Endodermal cell (in vitro differentiated cells): ENCODE data around the gene CCDC146. TPM values are rescaled to one million over a fixed set of nuclear protein-coding genes. Genes with fewer than 3 reads are reported as not detected.

ENCODE experiments used
- DNase-seq: peaks from one replicate; pipeline ENCODE4 v3.0.0-alpha.2; 2017
- H3K27ac ChIP-seq: 2 replicates; pipeline ENCODE4 v1.5.1; 2013; ENCODE audit warnings: mild to moderate bottlenecking, low read depth, low read length, moderate library complexity
- H3K27me3 ChIP-seq: 2 replicates; pipeline ENCODE4 v1.6.1; 2013; ENCODE audit warnings: mild to moderate bottlenecking, low read length, moderate library complexity; ENCODE audit not compliant: insufficient read depth, control insufficient read depth, poor library complexity, severe bottlenecking
- H3K36me3 ChIP-seq: 2 replicates; pipeline ENCODE4 v1.7.0; 2013; ENCODE audit warnings: mild to moderate bottlenecking, low read length, moderate library complexity; ENCODE audit not compliant: control insufficient read depth, insufficient read depth
- H3K4me1 ChIP-seq: one replicate; pipeline ENCODE4 v1.7.0; 2013; ENCODE audit warnings: low read length; ENCODE audit not compliant: control insufficient read depth, insufficient read depth
- H3K4me3 ChIP-seq: 2 replicates; pipeline ENCODE4 v1.5.1; 2013; ENCODE audit warnings: mild to moderate bottlenecking, low read length, moderate library complexity
- H3K9ac ChIP-seq: 2 replicates; pipeline ENCODE4 v1.6.1; 2013; ENCODE audit warnings: mild to moderate bottlenecking, low read length, moderate library complexity; ENCODE audit not compliant: poor library complexity, severe bottlenecking; ENCODE audit errors: extremely low read depth
- H3K9me3 ChIP-seq: 2 replicates; pipeline ENCODE4 v1.6.1; 2013; ENCODE audit warnings: mild to moderate bottlenecking, low read length, moderate library complexity; ENCODE audit not compliant: control insufficient read depth
- H3K27ac Mint-ChIP-seq: 2 replicates; pipeline ENCODE4 v1.8.0; 2020; ENCODE audit warnings: mixed read lengths
- H3K27me3 Mint-ChIP-seq: 2 replicates; pipeline ENCODE4 v1.8.0; 2021; ENCODE audit warnings: mild to moderate bottlenecking, mixed read lengths; ENCODE audit not compliant: insufficient read depth
- H3K36me3 Mint-ChIP-seq: 2 replicates; pipeline ENCODE4 v1.8.0; 2020; ENCODE audit warnings: low read depth, mixed read lengths
- H3K4me1 Mint-ChIP-seq: 2 replicates; pipeline ENCODE4 v1.8.0; 2020; ENCODE audit warnings: mixed read lengths
- H3K4me3 Mint-ChIP-seq: 2 replicates; pipeline ENCODE4 v1.8.0; 2020; ENCODE audit warnings: mild to moderate bottlenecking, moderate library complexity, mixed read lengths
- H3K9me3 Mint-ChIP-seq: 2 replicates; pipeline ENCODE4 v1.8.0; 2020; ENCODE audit warnings: mild to moderate bottlenecking, mixed read lengths
- WGBS, 2 experiments: methylation state at CpG; one replicate each; pipeline versions ENCODE4 v1.1.5 to v1.1.7; 2013; ENCODE audit warnings: missing lambda C conversion rate in 2 of 2, mixed read lengths in 1 of 2; ENCODE audit not compliant: insufficient coverage in 1 of 2, insufficient read length in 1 of 2; 5-methylcytosine and 5-hydroxymethylcytosine counted together
- total RNA-seq, 2 donors: library from RNA; stranded (reverse); fragmentation: NEBNext Ultra II Directional in 1 of 2; extraction: Animal tissue kit (Norgen Biotek cat#: 25700) in 1 of 2; gene quantifications; 2 replicates in 1 of 2; 3 replicates in 1 of 2; pipeline ENCODE4 v1.2.1, GENCODE V29; 2021
- TF ChIP-seq, protein P1 (sequence below): fragments of 200-600 bp; sonication (generic); conservative IDR thresholded peaks from 2 replicates; pipeline ENCODE4 v1.5.0; 2021; ENCODE audit warnings: antibody characterized with exemption, mild to moderate bottlenecking

Gene CCDC146
- total RNA-seq, 2 donors from 2014 or later: 2.7 to 5.2 TPM

DNA sequence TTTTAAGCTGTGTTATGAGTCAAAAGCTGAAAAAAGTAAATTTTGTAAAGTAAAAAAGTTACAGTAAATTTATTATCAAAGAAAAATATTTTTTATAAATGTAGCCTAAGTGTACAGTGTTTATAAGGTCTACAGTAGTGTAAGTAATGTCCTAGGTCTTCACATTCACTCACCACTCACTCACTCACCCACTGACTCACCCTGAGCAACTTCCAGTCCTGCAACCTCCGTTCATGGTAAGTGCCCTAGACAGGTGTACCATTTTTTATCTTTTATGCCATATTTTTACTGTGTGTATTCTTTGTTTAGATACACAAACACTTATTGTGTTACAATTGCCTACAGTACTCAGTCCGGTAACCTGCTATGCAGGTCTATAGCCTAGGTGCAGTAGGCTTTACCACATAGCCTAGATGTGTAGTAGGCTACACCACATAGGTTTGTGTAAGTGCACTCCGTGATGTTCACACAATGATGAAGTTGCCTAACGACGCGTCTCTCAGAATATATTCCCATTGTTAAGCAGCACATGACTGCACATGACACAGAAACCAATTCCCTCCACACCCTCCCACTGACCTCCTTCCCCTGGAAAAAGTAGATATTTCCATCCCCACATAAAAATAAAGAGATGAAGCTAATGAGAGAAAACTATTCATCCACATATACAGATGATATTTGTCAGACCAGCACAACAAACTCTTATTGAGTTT, 122.0 kb downstream of the CCDC146 start:
- Histone ChIP-seq H3K9ac (no peak overlapping the region), H3K36me3 (no peaks in the 10 kb centered on the region), H3K27me3 (no peaks in the 10 kb centered on the region), H3K4me3 (no peak overlapping the region), H3K27ac (no peak overlapping the region), H3K9me3 (no peaks in the 10 kb centered on the region), H3K4me1 (no peaks in the 10 kb centered on the region)
- no peak for DNase-seq
- Mint-ChIP-seq H3K36me3 (no peaks in the 10 kb centered on the region), H3K4me1 (peaks cover 13% of the 10 kb centered on the region), H3K27me3 (no peaks in the 10 kb centered on the region), H3K9me3 (no peaks in the 10 kb centered on the region), H3K4me3 (no peak overlapping the region), H3K27ac (no peak overlapping the region)
- TF ChIP-seq, protein P1, sequence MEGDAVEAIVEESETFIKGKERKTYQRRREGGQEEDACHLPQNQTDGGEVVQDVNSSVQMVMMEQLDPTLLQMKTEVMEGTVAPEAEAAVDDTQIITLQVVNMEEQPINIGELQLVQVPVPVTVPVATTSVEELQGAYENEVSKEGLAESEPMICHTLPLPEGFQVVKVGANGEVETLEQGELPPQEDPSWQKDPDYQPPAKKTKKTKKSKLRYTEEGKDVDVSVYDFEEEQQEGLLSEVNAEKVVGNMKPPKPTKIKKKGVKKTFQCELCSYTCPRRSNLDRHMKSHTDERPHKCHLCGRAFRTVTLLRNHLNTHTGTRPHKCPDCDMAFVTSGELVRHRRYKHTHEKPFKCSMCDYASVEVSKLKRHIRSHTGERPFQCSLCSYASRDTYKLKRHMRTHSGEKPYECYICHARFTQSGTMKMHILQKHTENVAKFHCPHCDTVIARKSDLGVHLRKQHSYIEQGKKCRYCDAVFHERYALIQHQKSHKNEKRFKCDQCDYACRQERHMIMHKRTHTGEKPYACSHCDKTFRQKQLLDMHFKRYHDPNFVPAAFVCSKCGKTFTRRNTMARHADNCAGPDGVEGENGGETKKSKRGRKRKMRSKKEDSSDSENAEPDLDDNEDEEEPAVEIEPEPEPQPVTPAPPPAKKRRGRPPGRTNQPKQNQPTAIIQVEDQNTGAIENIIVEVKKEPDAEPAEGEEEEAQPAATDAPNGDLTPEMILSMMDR: no peak
- 91 to 94% methylated on average over 2 to 5 of the region's 6 CpGs for WGBS, 2 experiments

DNA sequence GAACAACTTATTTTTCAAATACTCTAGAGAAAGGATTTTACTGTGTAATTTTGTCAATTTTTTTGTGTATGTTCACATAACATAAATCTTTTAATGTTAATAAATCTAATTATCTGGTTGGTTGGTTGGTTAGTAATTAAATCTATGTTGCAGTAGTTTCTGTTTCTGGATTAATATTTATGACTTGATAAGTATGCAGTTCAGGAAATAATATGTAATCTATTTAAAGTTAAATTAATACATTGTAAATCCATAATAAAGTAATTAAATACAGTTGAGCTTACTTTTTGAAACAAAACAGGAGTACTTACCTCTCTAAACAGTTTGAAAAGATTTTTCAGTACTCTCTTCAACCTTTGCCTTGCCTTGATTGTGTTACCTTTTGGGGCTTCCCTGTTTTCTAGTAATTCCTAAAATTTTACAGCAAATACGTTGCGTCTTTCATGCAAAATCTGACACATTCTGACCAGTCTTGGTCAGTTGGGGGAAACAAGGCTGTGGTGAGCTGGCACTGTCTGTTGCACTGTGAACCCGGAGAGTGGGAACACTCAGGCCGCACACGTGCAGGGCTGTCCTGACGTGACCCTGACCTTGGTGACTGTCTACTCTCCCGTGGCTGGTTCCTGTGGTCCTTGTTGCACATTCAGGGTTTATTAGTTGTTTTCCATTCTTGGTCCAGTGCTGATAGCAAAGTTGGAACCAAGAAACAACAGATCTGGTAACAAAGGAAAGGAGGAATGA, 122.8 kb downstream of the CCDC146 start:
- TF ChIP-seq, protein P1: no peak
- Mint-ChIP-seq H3K9me3 (no peaks in the 10 kb centered on the region), H3K4me3 (no peak overlapping the region), H3K27ac (no peak overlapping the region), H3K4me1 (peaks cover 13% of the 10 kb centered on the region), H3K36me3 (no peaks in the 10 kb centered on the region), H3K27me3 (no peaks in the 10 kb centered on the region)
- no peak overlapping the region for H3K27ac ChIP-seq
- H3K36me3 ChIP-seq: no peaks in the 10 kb centered on the region
- no peak overlapping the region for H3K4me3 ChIP-seq
- H3K9me3 ChIP-seq: no peaks in the 10 kb centered on the region
- no peaks in the 10 kb centered on the region for H3K4me1 ChIP-seq
- DNase-seq: no peak
- 82 to 92% methylated on average over 5 to 7 of the region's 7 CpGs for WGBS, 2 experiments
- no peaks in the 10 kb centered on the region for H3K27me3 ChIP-seq
- no peak overlapping the region for H3K9ac ChIP-seq

DNA sequence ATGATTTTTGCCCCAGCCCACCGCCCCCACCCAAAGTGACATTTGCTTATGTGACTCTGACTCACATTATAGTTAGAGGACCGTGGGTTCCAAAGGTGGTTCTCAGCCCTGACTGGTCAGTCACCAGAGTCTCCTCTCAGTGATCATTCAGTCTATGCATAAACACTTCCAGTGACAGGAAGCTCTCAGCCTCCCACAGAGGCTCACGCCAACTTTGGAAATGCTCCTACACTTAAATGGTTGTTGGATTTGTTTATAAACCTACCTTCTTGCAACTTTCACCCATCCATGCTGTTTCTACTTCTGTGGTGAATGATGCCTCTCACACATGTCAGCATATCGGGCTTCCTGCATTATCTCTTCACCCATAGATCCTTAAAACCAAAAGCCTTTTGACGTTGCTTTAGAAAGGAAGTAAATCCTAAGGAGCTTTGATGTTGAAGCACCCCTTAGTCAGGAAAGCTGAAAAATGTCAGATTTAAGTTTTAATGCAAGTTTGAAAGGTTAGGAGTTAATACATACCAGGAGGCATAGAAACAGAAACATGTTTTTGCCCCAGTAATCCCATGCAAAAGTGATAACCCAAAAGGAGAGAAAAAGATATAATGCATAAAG, 123.7 kb downstream of the CCDC146 start:
- Mint-ChIP-seq H3K4me3 (no peak overlapping the region), H3K27ac (no peak overlapping the region), H3K4me1 (peaks cover 13% of the 10 kb centered on the region), H3K36me3 (no peaks in the 10 kb centered on the region), H3K9me3 (no peaks in the 10 kb centered on the region), H3K27me3 (no peaks in the 10 kb centered on the region)
- H3K9ac ChIP-seq: no peak overlapping the region
- H3K4me1 ChIP-seq: no peaks in the 10 kb centered on the region
- TF ChIP-seq, protein P1: no peak
- no peak overlapping the region for H3K27ac ChIP-seq
- no peak overlapping the region for H3K4me3 ChIP-seq
- no peak for DNase-seq
- no peaks in the 10 kb centered on the region for H3K27me3 ChIP-seq
- no peaks in the 10 kb centered on the region for H3K36me3 ChIP-seq
- 69 to 88% methylated on average over 4 to 5 of the region's 5 CpGs for WGBS, 2 experiments
- H3K9me3 ChIP-seq: no peaks in the 10 kb centered on the region
